DND-41 (cell line): ENCODE measurements around the gene C11orf71.

Experiments used
- ATAC-seq: fragments of 200-7000 bp; cut with Tn5 transposase; 3 replicates; pipeline ENCODE4 v1.9.1; 2021; ENCODE audit warnings: low read depth; ENCODE audit not compliant: insufficient read depth
- DNase-seq: peaks from one replicate; pipeline ENCODE4 v3.0.0-alpha.2; 2020
- H2AFZ ChIP-seq: 2 replicates; pipeline ENCODE4 v1.6.0; 2012; ENCODE audit warnings: low read depth, low read length
- H3K27ac ChIP-seq: 2 replicates; pipeline ENCODE4 v1.5.1; 2012; ENCODE audit warnings: low read length, inconsistent platforms
- H3K27me3 ChIP-seq: fragments of 200-600 bp; sonication (generic); 2 replicates; pipeline ENCODE4 v1.6.0; 2012; ENCODE audit warnings: low read length, mild to moderate bottlenecking, inconsistent platforms; ENCODE audit not compliant: insufficient read depth, poor library complexity
- H3K36me3 ChIP-seq: 2 replicates; pipeline ENCODE4 v1.5.1; 2012; ENCODE audit warnings: low read length, inconsistent platforms; ENCODE audit not compliant: insufficient read depth
- H3K4me1 ChIP-seq: 2 replicates; pipeline ENCODE4 v1.5.1; 2012; ENCODE audit warnings: mild to moderate bottlenecking, low read length; ENCODE audit not compliant: insufficient read depth
- H3K4me2 ChIP-seq: 2 replicates; pipeline ENCODE4 v1.6.0; 2012; ENCODE audit warnings: mild to moderate bottlenecking, moderate library complexity, low read length, inconsistent platforms; ENCODE audit not compliant: insufficient read depth
- H3K4me3 ChIP-seq, 2 experiments: fragments of 200-600 bp in 1 of 2; shearing (Covaris generic) in 1 of 2; 2 replicates each; pipeline ENCODE4 v1.5.1; 2012 to 2016; ENCODE audit warnings: inconsistent platforms in 2 of 2, low read length in 2 of 2, mild to moderate bottlenecking in 2 of 2, low read depth in 1 of 2, moderate library complexity in 1 of 2
- H3K79me2 ChIP-seq: 2 replicates; pipeline ENCODE4 v1.6.0; 2012; ENCODE audit warnings: low read length, inconsistent platforms; ENCODE audit not compliant: insufficient read depth
- H3K9ac ChIP-seq: 2 replicates; pipeline ENCODE4 v1.6.0; 2012; ENCODE audit warnings: low read depth, mild to moderate bottlenecking, inconsistent platforms, low read length, moderate library complexity
- H3K9me3 ChIP-seq: 2 replicates; pipeline ENCODE4 v1.5.1; 2012; ENCODE audit warnings: low read length, moderate library complexity, mild to moderate bottlenecking, inconsistent platforms; ENCODE audit not compliant: insufficient read depth, severe bottlenecking
- H4K20me1 ChIP-seq: 2 replicates; pipeline ENCODE4 v1.6.0; 2012; ENCODE audit warnings: low read length; ENCODE audit not compliant: insufficient read depth
- EZH2 ChIP-seq: IDR thresholded peaks from 3 replicates; pipeline ENCODE4 v1.6.1; 2012; ENCODE audit warnings: borderline replicate concordance, low read depth, mild to moderate bottlenecking, moderate library complexity, low read length, inconsistent platforms; ENCODE audit not compliant: severe bottlenecking
- TF ChIP-seq, protein P1 (sequence below): IDR thresholded peaks from 2 replicates; pipeline ENCODE4 v1.5.1; 2012; ENCODE audit warnings: borderline replicate concordance, low read length, moderate library complexity, mild to moderate bottlenecking; ENCODE audit not compliant: poor library complexity, severe bottlenecking; ENCODE audit errors: extremely low read depth

The C11orf71 gene

GRCh38 chr11:114367244-114367957 lies 32.9 kb downstream of the C11orf71 start:
- no peak overlapping the region for H3K27ac ChIP-seq
- H3K27me3 ChIP-seq: peaks cover 9% of the 10 kb centered on the region
- H3K4me2 ChIP-seq: no peak overlapping the region
- no peaks in the 10 kb centered on the region for H3K36me3 ChIP-seq
- H3K9me3 ChIP-seq: no peaks in the 10 kb centered on the region
- no peaks in the 10 kb centered on the region for H3K4me1 ChIP-seq
- H3K79me2 ChIP-seq: no peaks in the 10 kb centered on the region
- ATAC-seq (no peak), DNase-seq (no peak)
- H3K9ac ChIP-seq: no peak overlapping the region
- TF ChIP-seq EZH2: no peak
- TF ChIP-seq, protein P1, sequence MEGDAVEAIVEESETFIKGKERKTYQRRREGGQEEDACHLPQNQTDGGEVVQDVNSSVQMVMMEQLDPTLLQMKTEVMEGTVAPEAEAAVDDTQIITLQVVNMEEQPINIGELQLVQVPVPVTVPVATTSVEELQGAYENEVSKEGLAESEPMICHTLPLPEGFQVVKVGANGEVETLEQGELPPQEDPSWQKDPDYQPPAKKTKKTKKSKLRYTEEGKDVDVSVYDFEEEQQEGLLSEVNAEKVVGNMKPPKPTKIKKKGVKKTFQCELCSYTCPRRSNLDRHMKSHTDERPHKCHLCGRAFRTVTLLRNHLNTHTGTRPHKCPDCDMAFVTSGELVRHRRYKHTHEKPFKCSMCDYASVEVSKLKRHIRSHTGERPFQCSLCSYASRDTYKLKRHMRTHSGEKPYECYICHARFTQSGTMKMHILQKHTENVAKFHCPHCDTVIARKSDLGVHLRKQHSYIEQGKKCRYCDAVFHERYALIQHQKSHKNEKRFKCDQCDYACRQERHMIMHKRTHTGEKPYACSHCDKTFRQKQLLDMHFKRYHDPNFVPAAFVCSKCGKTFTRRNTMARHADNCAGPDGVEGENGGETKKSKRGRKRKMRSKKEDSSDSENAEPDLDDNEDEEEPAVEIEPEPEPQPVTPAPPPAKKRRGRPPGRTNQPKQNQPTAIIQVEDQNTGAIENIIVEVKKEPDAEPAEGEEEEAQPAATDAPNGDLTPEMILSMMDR: no peak
- H4K20me1 ChIP-seq: no peaks in the 10 kb centered on the region
- H2AFZ ChIP-seq: no peak overlapping the region
- no peak overlapping the region for H3K4me3 ChIP-seq

- TF ChIP-seq, protein P1: no peak
- TF ChIP-seq EZH2: no peak
- H2AFZ ChIP-seq: no peak overlapping the region
- no peak overlapping the region for H3K9ac ChIP-seq
These were observed 33.7 kb downstream of the C11orf71 start for GRCh38 chr11:114366331-114367243.

GRCh38 chr11:114362958-114363357 lies 37.4 kb downstream of the C11orf71 start:
- no peak for ATAC-seq
- Histone ChIP-seq H3K79me2 (no peaks in the 10 kb centered on the region), H3K27me3 (peaks cover 6% of the 10 kb centered on the region), H3K36me3 (no peaks in the 10 kb centered on the region), H4K20me1 (no peaks in the 10 kb centered on the region), H3K9ac (no peak overlapping the region), H2AFZ (no peak overlapping the region), H3K4me3 (no peak overlapping the region), H3K9me3 (no peaks in the 10 kb centered on the region), H3K4me2 (no peak overlapping the region), H3K4me1 (no peaks in the 10 kb centered on the region), H3K27ac (no peak overlapping the region)
- no peak for TF ChIP-seq EZH2
- TF ChIP-seq, protein P1: no peak
- no peak for DNase-seq

More at GRCh38 chr11:114366331-114367243, 33.7 kb downstream of the C11orf71 start:
- H3K36me3 ChIP-seq: no peaks in the 10 kb centered on the region
- H4K20me1 ChIP-seq: no peaks in the 10 kb centered on the region
- DNase-seq (no peak), ATAC-seq (no peak)
- no peaks in the 10 kb centered on the region for H3K9me3 ChIP-seq
- H3K27me3 ChIP-seq: peaks cover 9% of the 10 kb centered on the region
- no peaks in the 10 kb centered on the region for H3K4me1 ChIP-seq
- H3K27ac ChIP-seq: no peak overlapping the region
- H3K4me3 ChIP-seq: no peak overlapping the region
- no peaks in the 10 kb centered on the region for H3K79me2 ChIP-seq
- no peak overlapping the region for H3K4me2 ChIP-seq
